Measurements from ENCODE around the gene PTCHD1. TPM values are rescaled to one million over a fixed set of nuclear protein-coding genes. Genes with fewer than 3 reads are reported as not detected.

The PTCHD1 gene
- total RNA-seq, 1 experiment from 2014 or later: 4.2 TPM

- H3K4me1 Mint-ChIP-seq: peaks cover 24% of the 10 kb centered on the region
- ChIA-PET CTCF (no interaction called here), POLR2A (no interaction called here)
- peak overlapping the region; percentile 41; the same call in 1 of the 2 replicates for H3K27ac Mint-ChIP-seq
- no peaks in the 10 kb centered on the region for H3K9me3 Mint-ChIP-seq
- no peak overlapping the region for H3K4me3 Mint-ChIP-seq
- ATAC-seq (no peak), DNase-seq (ENCODE audit: low spot score) (no peak)
- no peaks in the 10 kb centered on the region for H3K36me3 Mint-ChIP-seq
- TF ChIP-seq ZNF281 (CRISPR knock-in tag; IDR thresholded peaks at IDR 0.05): no peak
- TF ChIP-seq GABPB1 (CRISPR knock-in tag; IDR thresholded peaks at IDR 0.05): no peak
- no peak for TF ChIP-seq USF1 (CRISPR knock-in tag; IDR thresholded peaks at IDR 0.05)
- TF ChIP-seq ZNF423 (CRISPR knock-in tag; IDR thresholded peaks at IDR 0.05): no peak
- no peak for TF ChIP-seq RELA (CRISPR knock-in tag; IDR thresholded peaks at IDR 0.05; ENCODE audit: borderline replicate concordance)
- TF ChIP-seq ZNF232 (CRISPR knock-in tag; IDR thresholded peaks at IDR 0.05): no peak
- no peak for TF ChIP-seq JUN (CRISPR knock-in tag; IDR thresholded peaks at IDR 0.05)
- no peak for TF ChIP-seq MAX (CRISPR knock-in tag; IDR thresholded peaks at IDR 0.05)
- no peak for TF ChIP-seq IRF2 (CRISPR knock-in tag; IDR thresholded peaks at IDR 0.05; ENCODE audit: borderline replicate concordance, low read depth)
- no peak for TF ChIP-seq ZNF219 (CRISPR knock-in tag; IDR thresholded peaks at IDR 0.05; ENCODE audit: borderline replicate concordance)
- no peaks in the 10 kb centered on the region for H3K27me3 Mint-ChIP-seq (ENCODE audit: low read depth)
Measured at GRCh38 chrX:23386726-23387125, 52.1 kb downstream of the PTCHD1 start.

GRCh38 chrX:23387550-23388184 lies 53.0 kb downstream of the PTCHD1 start:
- Mint-ChIP-seq H3K4me3 (no peak overlapping the region), H3K4me1 (peaks cover 17% of the 10 kb centered on the region), H3K27me3 (ENCODE audit: low read depth) (no peaks in the 10 kb centered on the region), H3K27ac (peak overlapping the region; percentile 91), H3K9me3 (no peaks in the 10 kb centered on the region), H3K36me3 (no peaks in the 10 kb centered on the region; the same call in 1 of the 2 replicates)
- no peak for TF ChIP-seq SMAD4 (CRISPR knock-in tag; IDR thresholded peaks at IDR 0.05)
- no peak for TF ChIP-seq CDX4 (CRISPR knock-in tag; IDR thresholded peaks at IDR 0.05; ENCODE audit: borderline replicate concordance)
- no peak for TF ChIP-seq SMAD3 (CRISPR knock-in tag; IDR thresholded peaks at IDR 0.05; ENCODE audit: borderline replicate concordance)
- TF ChIP-seq ZNF263 (CRISPR knock-in tag; IDR thresholded peaks at IDR 0.05; ENCODE audit: low read depth): no peak
- TF ChIP-seq ZNF423 (CRISPR knock-in tag; IDR thresholded peaks at IDR 0.05): no peak
- TF ChIP-seq ZNF416 (CRISPR knock-in tag; IDR thresholded peaks at IDR 0.05): no peak
- no peak for TF ChIP-seq ATF2 (CRISPR knock-in tag; IDR thresholded peaks at IDR 0.05; ENCODE audit: borderline replicate concordance, low read depth)
- TF ChIP-seq, protein P1, sequence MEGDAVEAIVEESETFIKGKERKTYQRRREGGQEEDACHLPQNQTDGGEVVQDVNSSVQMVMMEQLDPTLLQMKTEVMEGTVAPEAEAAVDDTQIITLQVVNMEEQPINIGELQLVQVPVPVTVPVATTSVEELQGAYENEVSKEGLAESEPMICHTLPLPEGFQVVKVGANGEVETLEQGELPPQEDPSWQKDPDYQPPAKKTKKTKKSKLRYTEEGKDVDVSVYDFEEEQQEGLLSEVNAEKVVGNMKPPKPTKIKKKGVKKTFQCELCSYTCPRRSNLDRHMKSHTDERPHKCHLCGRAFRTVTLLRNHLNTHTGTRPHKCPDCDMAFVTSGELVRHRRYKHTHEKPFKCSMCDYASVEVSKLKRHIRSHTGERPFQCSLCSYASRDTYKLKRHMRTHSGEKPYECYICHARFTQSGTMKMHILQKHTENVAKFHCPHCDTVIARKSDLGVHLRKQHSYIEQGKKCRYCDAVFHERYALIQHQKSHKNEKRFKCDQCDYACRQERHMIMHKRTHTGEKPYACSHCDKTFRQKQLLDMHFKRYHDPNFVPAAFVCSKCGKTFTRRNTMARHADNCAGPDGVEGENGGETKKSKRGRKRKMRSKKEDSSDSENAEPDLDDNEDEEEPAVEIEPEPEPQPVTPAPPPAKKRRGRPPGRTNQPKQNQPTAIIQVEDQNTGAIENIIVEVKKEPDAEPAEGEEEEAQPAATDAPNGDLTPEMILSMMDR (IDR thresholded peaks at IDR 0.05): no peak
- DNase-seq (ENCODE audit: low spot score) (no peak), ATAC-seq (peak; percentile 38; the same call in 1 of the 2 replicates)
- ChIA-PET CTCF (no interaction called here), POLR2A (no interaction called here)
